HepG2 (cell line): ENCODE measurements around the gene C19orf85. TPM values are rescaled to one million over a fixed set of nuclear protein-coding genes. Genes with fewer than 3 reads are reported as not detected.

ENCODE experiments used
- ASH2L ChIP-seq: fragments of 300-600, 200-600 bp; sonication (generic); IDR thresholded peaks from 2 replicates; pipeline ENCODE4 v1.7.0; 2017; ENCODE audit warnings: low read depth, mild to moderate bottlenecking, moderate library complexity, mixed read lengths, low read length; ENCODE audit not compliant: insufficient read length
- GATAD1 ChIP-seq: IDR thresholded peaks from 2 replicates; pipeline ENCODE4 v1.6.1; 2016; ENCODE audit warnings: missing genetic modification reagents, missing compliant biosample characterization
- PITX1 ChIP-seq: sonication (generic); formaldehyde crosslinking; IDR thresholded peaks from 2 replicates; pipeline ENCODE4 v1.5.1; 2020; ENCODE audit warnings: mild to moderate bottlenecking, missing genetic modification reagents
- ZNF275 ChIP-seq: sonication (generic); formaldehyde crosslinking; IDR thresholded peaks from 2 replicates; pipeline ENCODE4 v1.8.0; 2022; ENCODE audit warnings: missing genetic modification reagents, mild to moderate bottlenecking, inconsistent platforms, borderline replicate concordance
- polyA plus RNA-seq, 8 experiments: library from polyadenylated mRNA; depleted of rRNA in 3 of 8; stranded (reverse) in 7 of 8; unstranded in 1 of 8; fragments of >200 nt; fragmentation: Illumina TruSeq in 4 of 8; extraction: Trizol in 4 of 8; gene quantifications; 2 replicates each; pipeline versions ENCODE4 v1.2.1 to v1.2.3, GENCODE V29; 2011 to 2016; ENCODE audit warnings: low read depth in 4 of 8, missing spikeins in 1 of 8, mixed read lengths in 1 of 8; ENCODE audit not compliant: insufficient read depth in 1 of 8
- total RNA-seq, 5 experiments: library from RNA; depleted of rRNA; stranded (reverse); fragments of >200 nt; fragmentation: Illumina TruSeq; extraction: Trizol; gene quantifications; 2 replicates each; pipeline ENCODE4 v1.2.3, GENCODE V29; 2016; ENCODE audit warnings: low read depth in 1 of 5

The C19orf85 gene
- total and polyA plus RNA-seq, 2 of the 13 experiments (the other 11 are each of a cell fraction or from before 2014, with no cell fraction given), result not detected

GRCh38 chr19:55418185-55418584, 46.4 kb downstream of the C19orf85 start (continued):
- TF ChIP-seq ZNF275 (CRISPR knock-in tag) (no peak), ASH2L (no peak), GATAD1 (CRISPR knock-in tag) (peak; percentile 34; the same call in 1 of the 2 replicates), PITX1 (CRISPR knock-in tag) (0 out of 2 replicates have a peak, but pooled peaks have one; percentile 22)

Other genes with a start within 250 kb of the C19orf85 start
- gene TMEM86B, start 236.0 kb downstream of the C19orf85 start, total RNA-seq (2016; rRNA removed; fragmentation: Illumina TruSeq; extraction: Trizol), result 6.0 and 9.6 TPM in 2 replicates
- gene TMEM86B, start 236.0 kb downstream of the C19orf85 start, polyA plus RNA-seq (2011; rRNA removed), result 7.7 and 10.7 TPM in 2 replicates
- gene PPP6R1, start 205.7 kb downstream of the C19orf85 start, total RNA-seq (2016; rRNA removed; fragmentation: Illumina TruSeq; extraction: Trizol), result 23.0 and 25.8 TPM in 2 replicates
- 54.0 and 75.7 TPM in 2 replicates for gene PPP6R1, start 205.7 kb downstream of the C19orf85 start, polyA plus RNA-seq (2011; rRNA removed)
- 33.7 and 35.9 TPM in 2 replicates for gene HSPBP1, start 184.6 kb downstream of the C19orf85 start, total RNA-seq (2016; rRNA removed; fragmentation: Illumina TruSeq; extraction: Trizol)
- 22.3 and 25.7 TPM in 2 replicates for gene HSPBP1, start 184.6 kb downstream of the C19orf85 start, polyA plus RNA-seq (2011; rRNA removed)
- gene BRSK1, start 180.8 kb downstream of the C19orf85 start, total RNA-seq (2016; rRNA removed; fragmentation: Illumina TruSeq; extraction: Trizol), result 0.18 TPM in 1 of 2 replicates, not detected in the other
- gene BRSK1, start 180.8 kb downstream of the C19orf85 start, polyA plus RNA-seq (2011; rRNA removed), result 1.2 and 1.9 TPM in 2 replicates
- gene TMEM150B, start 139.4 kb downstream of the C19orf85 start, total RNA-seq (2016; rRNA removed; fragmentation: Illumina TruSeq; extraction: Trizol), result 0.74 and 1.3 TPM in 2 replicates
- gene TMEM150B, start 139.4 kb downstream of the C19orf85 start, polyA plus RNA-seq (2011; rRNA removed), result 1.8 and 2.9 TPM in 2 replicates
- gene KMT5C, start 124.9 kb downstream of the C19orf85 start, total RNA-seq (2016; rRNA removed; fragmentation: Illumina TruSeq; extraction: Trizol), result 2.1 and 5.5 TPM in 2 replicates
- gene KMT5C, start 124.9 kb downstream of the C19orf85 start, polyA plus RNA-seq (2011; rRNA removed), result 9.0 and 11.8 TPM in 2 replicates
- not detected in 2 replicates for gene COX6B2, start 110.0 kb downstream of the C19orf85 start, total RNA-seq (2016; rRNA removed; fragmentation: Illumina TruSeq; extraction: Trizol)
- 0.16 and 0.21 TPM in 2 replicates for gene COX6B2, start 110.0 kb downstream of the C19orf85 start, polyA plus RNA-seq (2011; rRNA removed)
- gene GARIN5B, start 101.5 kb downstream of the C19orf85 start, total RNA-seq (2016; rRNA removed; fragmentation: Illumina TruSeq; extraction: Trizol), result not detected in 2 replicates
- 0.03 TPM in 1 of 2 replicates, not detected in the other for gene GARIN5B, start 101.5 kb downstream of the C19orf85 start, polyA plus RNA-seq (2011; rRNA removed)
- gene IL11, start 94.3 kb downstream of the C19orf85 start, total RNA-seq (2016; rRNA removed; fragmentation: Illumina TruSeq; extraction: Trizol), result 2.9 and 3.0 TPM in 2 replicates
- gene IL11, start 94.3 kb downstream of the C19orf85 start, polyA plus RNA-seq (2011; rRNA removed), result 2.5 and 4.5 TPM in 2 replicates
- gene TMEM190, start 87.9 kb downstream of the C19orf85 start, total RNA-seq (2016; rRNA removed; fragmentation: Illumina TruSeq; extraction: Trizol), result 0.35 TPM in 1 of 2 replicates, not detected in the other
- 0.83 and 1.6 TPM in 2 replicates for gene TMEM190, start 87.9 kb downstream of the C19orf85 start, polyA plus RNA-seq (2011; rRNA removed)
- gene TMEM238, start 80.5 kb downstream of the C19orf85 start, total RNA-seq (2016; rRNA removed; fragmentation: Illumina TruSeq; extraction: Trizol), result not detected in 2 replicates
- gene TMEM238, start 80.5 kb downstream of the C19orf85 start, polyA plus RNA-seq (2011; rRNA removed), result not detected in 2 replicates
- 105 and 149 TPM in 2 replicates for gene RPL28, start 78.8 kb downstream of the C19orf85 start, total RNA-seq (2016; rRNA removed; fragmentation: Illumina TruSeq; extraction: Trizol)
- gene RPL28, start 78.8 kb downstream of the C19orf85 start, polyA plus RNA-seq (2011; rRNA removed), result 420 and 501 TPM in 2 replicates
- gene UBE2S, start 57.0 kb downstream of the C19orf85 start, total RNA-seq (2016; rRNA removed; fragmentation: Illumina TruSeq; extraction: Trizol), result 29.5 and 39.3 TPM in 2 replicates
- 26.6 and 32.2 TPM in 2 replicates for gene UBE2S, start 57.0 kb downstream of the C19orf85 start, polyA plus RNA-seq (2011; rRNA removed)
- not detected in 2 replicates for gene SHISA7, start 21.5 kb downstream of the C19orf85 start, total RNA-seq (2016; rRNA removed; fragmentation: Illumina TruSeq; extraction: Trizol)
- not detected in 2 replicates for gene SHISA7, start 21.5 kb downstream of the C19orf85 start, polyA plus RNA-seq (2011; rRNA removed)
- gene ISOC2, start 3.1 kb downstream of the C19orf85 start, total RNA-seq (2016; rRNA removed; fragmentation: Illumina TruSeq; extraction: Trizol), result 105 and 106 TPM in 2 replicates
- 76.8 and 91.2 TPM in 2 replicates for gene ISOC2, start 3.1 kb downstream of the C19orf85 start, polyA plus RNA-seq (2011; rRNA removed)
- gene ZNF628, start 11.9 kb upstream of the C19orf85 start, total RNA-seq (2016; rRNA removed; fragmentation: Illumina TruSeq; extraction: Trizol), result 1.00 and 1.2 TPM in 2 replicates
- gene ZNF628, start 11.9 kb upstream of the C19orf85 start, polyA plus RNA-seq (2011; rRNA removed), result 0.48 and 0.54 TPM in 2 replicates
- gene NAT14, start 20.4 kb upstream of the C19orf85 start, total RNA-seq (2016; rRNA removed; fragmentation: Illumina TruSeq; extraction: Trizol), result 14.7 and 22.3 TPM in 2 replicates
- 20.7 and 24.7 TPM in 2 replicates for gene NAT14, start 20.4 kb upstream of the C19orf85 start, polyA plus RNA-seq (2011; rRNA removed)
- gene SSC5D, start 23.7 kb upstream of the C19orf85 start, total RNA-seq (2016; rRNA removed; fragmentation: Illumina TruSeq; extraction: Trizol), result not detected in 2 replicates
- 0.03 TPM in 1 of 2 replicates, not detected in the other for gene SSC5D, start 23.7 kb upstream of the C19orf85 start, polyA plus RNA-seq (2011; rRNA removed)
- 0.24 and 0.45 TPM in 2 replicates for gene SBK2, start 72.4 kb upstream of the C19orf85 start, total RNA-seq (2016; rRNA removed; fragmentation: Illumina TruSeq; extraction: Trizol)
- 0.14 TPM in 1 of 2 replicates, not detected in the other for gene SBK2, start 72.4 kb upstream of the C19orf85 start, polyA plus RNA-seq (2011; rRNA removed)
- gene SBK3, start 80.8 kb upstream of the C19orf85 start, total RNA-seq (2016; rRNA removed; fragmentation: Illumina TruSeq; extraction: Trizol), result 0.46 and 0.66 TPM in 2 replicates
- 0.77 and 1.5 TPM in 2 replicates for gene SBK3, start 80.8 kb upstream of the C19orf85 start, polyA plus RNA-seq (2011; rRNA removed)
- 1.7 and 2.9 TPM in 2 replicates for gene ZNF579, start 116.1 kb upstream of the C19orf85 start, total RNA-seq (2016; rRNA removed; fragmentation: Illumina TruSeq; extraction: Trizol)
- 2.1 and 2.2 TPM in 2 replicates for gene ZNF579, start 116.1 kb upstream of the C19orf85 start, polyA plus RNA-seq (2011; rRNA removed)
- 3.4 and 5.9 TPM in 2 replicates for gene FIZ1, start 134.8 kb upstream of the C19orf85 start, total RNA-seq (2016; rRNA removed; fragmentation: Illumina TruSeq; extraction: Trizol)
- 3.6 and 4.1 TPM in 2 replicates for gene FIZ1, start 134.8 kb upstream of the C19orf85 start, polyA plus RNA-seq (2011; rRNA removed)
- 1.6 and 4.6 TPM in 2 replicates for gene ZNF524, start 135.5 kb upstream of the C19orf85 start, total RNA-seq (2016; rRNA removed; fragmentation: Illumina TruSeq; extraction: Trizol)
- gene ZNF524, start 135.5 kb upstream of the C19orf85 start, polyA plus RNA-seq (2011; rRNA removed), result 3.2 and 5.0 TPM in 2 replicates
- gene ZNF865, start 140.9 kb upstream of the C19orf85 start, total RNA-seq (2016; rRNA removed; fragmentation: Illumina TruSeq; extraction: Trizol), result 0.93 and 1.0 TPM in 2 replicates
- gene ZNF865, start 140.9 kb upstream of the C19orf85 start, polyA plus RNA-seq (2011; rRNA removed), result 1.0 and 1.5 TPM in 2 replicates
- gene ZNF784, start 159.8 kb upstream of the C19orf85 start, total RNA-seq (2016; rRNA removed; fragmentation: Illumina TruSeq; extraction: Trizol), result 4.0 and 4.2 TPM in 2 replicates
- 4.1 and 5.1 TPM in 2 replicates for gene ZNF784, start 159.8 kb upstream of the C19orf85 start, polyA plus RNA-seq (2011; rRNA removed)
- 3.0 and 4.4 TPM in 2 replicates for gene ZNF580, start 176.3 kb upstream of the C19orf85 start, total RNA-seq (2016; rRNA removed; fragmentation: Illumina TruSeq; extraction: Trizol)
- 6.0 and 7.0 TPM in 2 replicates for gene ZNF580, start 176.3 kb upstream of the C19orf85 start, polyA plus RNA-seq (2011; rRNA removed)
- 18.4 and 19.6 TPM in 2 replicates for gene ZNF581, start 178.9 kb upstream of the C19orf85 start, total RNA-seq (2016; rRNA removed; fragmentation: Illumina TruSeq; extraction: Trizol)
- 49.5 and 52.6 TPM in 2 replicates for gene ZNF581, start 178.9 kb upstream of the C19orf85 start, polyA plus RNA-seq (2011; rRNA removed)
- 7.0 and 8.8 TPM in 2 replicates for gene CCDC106, start 183.5 kb upstream of the C19orf85 start, total RNA-seq (2016; rRNA removed; fragmentation: Illumina TruSeq; extraction: Trizol)
- gene CCDC106, start 183.5 kb upstream of the C19orf85 start, polyA plus RNA-seq (2011; rRNA removed), result 4.7 and 6.2 TPM in 2 replicates
- gene U2AF2, start 190.3 kb upstream of the C19orf85 start, total RNA-seq (2016; rRNA removed; fragmentation: Illumina TruSeq; extraction: Trizol), result 124 and 127 TPM in 2 replicates
- 84.3 and 116 TPM in 2 replicates for gene U2AF2, start 190.3 kb upstream of the C19orf85 start, polyA plus RNA-seq (2011; rRNA removed)
- 28.9 and 32.6 TPM in 2 replicates for gene EPN1, start 210.5 kb upstream of the C19orf85 start, total RNA-seq (2016; rRNA removed; fragmentation: Illumina TruSeq; extraction: Trizol)
- 31.7 and 43.7 TPM in 2 replicates for gene EPN1, start 210.5 kb upstream of the C19orf85 start, polyA plus RNA-seq (2011; rRNA removed)